ENCODE data around the gene MYH9. TPM values are rescaled to one million over a fixed set of nuclear protein-coding genes. Genes with fewer than 3 reads are reported as not detected.
"Not testable (repeated sequence)": the region's sequence is repeated elsewhere in the genome, so short reads cannot be mapped to it uniquely, and the experiment has no call there.

The MYH9 gene
- polyA plus RNA-seq, 1 of the 3 experiments (the other 2 are of a cell fraction): 303 TPM

GRCh38 chr22:36274531-36274930 is 113.2 kb downstream of the MYH9 start:
- Histone ChIP-seq H4K20me1 (ENCODE audit: insufficient read depth) (peaks cover 16% of the 10 kb centered on the region; the same call in 1 of the 2 replicates), H3K4me1 (ENCODE audit: control insufficient read depth in 1 of 2, insufficient read depth in 2 of 2, low read depth in 1 of 2, low read length in 1 of 2) (no peaks in the 10 kb centered on the region; a peak in 1 of 4 replicates), H3K4me2 (no peak overlapping the region), H3K27ac (ENCODE audit: low read depth in 2 of 2, low read length in 1 of 2) (no peak overlapping the region), H3K27me3 (ENCODE audit: insufficient read depth) (no peaks in the 10 kb centered on the region), H3K9me2 (no peaks in the 10 kb centered on the region), H3F3A (replicated peaks; ENCODE audit: insufficient read depth) (peaks cover 32% of the 10 kb centered on the region), H3K4me3 (ENCODE audit: low read depth in 2 of 2, low read length in 1 of 2) (no peak overlapping the region), H3K9ac (no peak overlapping the region), H3K9me3 (no peaks in the 10 kb centered on the region), H2AFZ (ENCODE audit: low read depth) (no peak overlapping the region), H3K36me3 (replicated peaks in 1 of 2; ENCODE audit: control insufficient read depth in 1 of 2, insufficient read depth in 2 of 2, low read length in 1 of 2) (peaks cover 5 to 6% of the 10 kb centered on the region in 2 experiments), H3K79me2 (ENCODE audit: insufficient read depth) (no peaks in the 10 kb centered on the region)
- ChIA-PET CTCF (interaction anchor here (0.9 to 1.5 kb wide), 4 partner anchors 12 to 52 kb away, joined by 3 to 6 read pairs (median 4); partner anchors contain the start of gene APOL2), POLR2A (no interaction called here)
- no peak for TF ChIP-seq USF1 (IDR thresholded peaks at IDR 0.05; ENCODE audit: borderline replicate concordance, low read depth)
- WGBS (ENCODE audit: low lambda C conversion rate): 87% methylated on average over 5 of the region's 5 CpGs
- DNase-seq: no peak

DNA sequence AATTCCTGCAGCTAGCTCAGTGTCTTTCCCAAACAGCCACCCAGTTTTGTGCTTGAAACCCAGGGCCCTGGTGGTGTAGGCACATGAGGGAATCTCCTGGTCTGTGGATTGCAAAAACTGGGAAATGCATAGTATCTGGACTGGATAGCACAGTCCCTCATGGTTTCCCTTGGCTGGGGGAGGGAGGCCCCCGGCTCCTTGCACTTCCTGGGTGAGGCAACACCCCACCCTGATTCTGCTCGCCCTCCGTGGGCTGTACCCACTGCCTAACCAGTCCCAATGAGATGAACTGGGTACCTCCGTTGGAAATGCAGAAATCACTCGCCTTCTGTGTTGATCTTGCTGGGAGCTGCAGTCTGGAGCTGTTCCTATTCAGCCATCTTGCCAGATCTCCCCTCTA is 115.8 kb downstream of the MYH9 start:
- WGBS (ENCODE audit: low lambda C conversion rate): 87% methylated on average over 5 of the region's 5 CpGs
- H3K4me3 ChIP-seq (ENCODE audit: low read depth in 2 of 2, low read length in 1 of 2); H3K27me3 ChIP-seq (ENCODE audit: insufficient read depth); H3K27ac ChIP-seq (ENCODE audit: low read depth in 2 of 2, low read length in 1 of 2); H3K36me3 ChIP-seq (replicated peaks in 1 of 2; ENCODE audit: control insufficient read depth in 1 of 2, insufficient read depth in 2 of 2, low read length in 1 of 2); H2AFZ ChIP-seq (ENCODE audit: low read depth); H3K4me1 ChIP-seq (ENCODE audit: control insufficient read depth in 1 of 2, insufficient read depth in 2 of 2, low read depth in 1 of 2, low read length in 1 of 2); H4K20me1 ChIP-seq (ENCODE audit: insufficient read depth); H3K9me3 ChIP-seq; H3F3A ChIP-seq (replicated peaks; ENCODE audit: insufficient read depth); H3K9ac ChIP-seq; DNase-seq; H3K4me2 ChIP-seq; H3K79me2 ChIP-seq (ENCODE audit: insufficient read depth); POLR2A ChIA-PET; H3K9me2 ChIP-seq: not testable (repeated sequence)
- CTCF ChIA-PET: interaction anchor here (0.9 to 1.4 kb wide), 5 partner anchors 14 to 515 kb away, joined by 3 to 4 read pairs (median 3); no protein-coding TSS in a partner anchor

- H3F3A ChIP-seq (replicated peaks; ENCODE audit: insufficient read depth); H3K9ac ChIP-seq; H3K4me1 ChIP-seq (ENCODE audit: control insufficient read depth in 1 of 2, insufficient read depth in 2 of 2, low read depth in 1 of 2, low read length in 1 of 2); DNase-seq; H4K20me1 ChIP-seq (ENCODE audit: insufficient read depth); H3K36me3 ChIP-seq (replicated peaks in 1 of 2; ENCODE audit: control insufficient read depth in 1 of 2, insufficient read depth in 2 of 2, low read length in 1 of 2); H3K9me2 ChIP-seq; H3K27me3 ChIP-seq (ENCODE audit: insufficient read depth); H2AFZ ChIP-seq (ENCODE audit: low read depth); POLR2A ChIA-PET; H3K27ac ChIP-seq (ENCODE audit: low read depth in 2 of 2, low read length in 1 of 2); H3K4me3 ChIP-seq (ENCODE audit: low read depth in 2 of 2, low read length in 1 of 2); H3K4me2 ChIP-seq; H3K79me2 ChIP-seq (ENCODE audit: insufficient read depth); H3K9me3 ChIP-seq: not testable (repeated sequence)
- CTCF ChIA-PET: interaction anchor here (0.9 to 1.8 kb wide), 2 partner anchors 15 to 514 kb away, joined by 4 to 5 read pairs; no protein-coding TSS in a partner anchor
- WGBS (ENCODE audit: low lambda C conversion rate): 76% methylated on average over 5 of the region's 7 CpGs
These were observed 116.5 kb downstream of the MYH9 start for GRCh38 chr22:36271231-36271630.

DNA sequence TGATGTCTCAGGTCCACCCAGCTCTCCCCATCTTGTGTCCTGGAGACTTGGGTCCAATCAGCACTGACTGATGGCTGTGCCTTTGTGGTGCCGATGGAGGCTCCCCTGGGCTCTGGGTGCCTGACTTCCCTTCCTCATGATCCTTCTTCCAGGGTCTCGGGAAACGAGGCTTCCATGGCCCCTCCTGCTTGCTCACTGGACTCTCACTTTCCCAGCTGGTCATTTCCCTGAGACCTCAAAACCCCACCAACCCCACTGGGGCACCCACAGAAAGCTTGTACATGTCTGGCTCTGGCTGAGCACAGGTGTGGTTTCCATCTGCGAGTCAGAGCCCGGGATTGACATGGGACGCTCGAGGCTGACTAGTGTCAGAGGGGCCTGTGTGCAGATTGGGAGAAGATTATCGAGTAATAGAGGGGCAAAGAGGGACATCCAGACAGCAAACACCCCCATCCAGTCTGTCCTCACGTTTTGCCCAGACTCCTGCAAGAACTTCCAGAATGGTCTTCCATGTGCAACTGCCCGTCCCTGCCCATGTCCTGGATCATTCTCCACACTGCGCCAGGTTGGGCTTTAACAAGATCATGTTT is 119.8 kb downstream of the MYH9 start:
- 62% methylated on average over 10 of the region's 11 CpGs for WGBS (ENCODE audit: low lambda C conversion rate)
- Histone ChIP-seq H3K9ac (no peak overlapping the region), H4K20me1 (ENCODE audit: insufficient read depth) (no peaks in the 10 kb centered on the region), H3K4me3 (ENCODE audit: low read depth in 2 of 2, low read length in 1 of 2) (no peak overlapping the region), H3F3A (replicated peaks; ENCODE audit: insufficient read depth) (no peaks in the 10 kb centered on the region), H3K36me3 (replicated peaks in 1 of 2; ENCODE audit: control insufficient read depth in 1 of 2, insufficient read depth in 2 of 2, low read length in 1 of 2) (no peaks in the 10 kb centered on the region), H3K27ac (ENCODE audit: low read depth in 2 of 2, low read length in 1 of 2) (no peak overlapping the region), H3K4me1 (ENCODE audit: control insufficient read depth in 1 of 2, insufficient read depth in 2 of 2, low read depth in 1 of 2, low read length in 1 of 2) (no peaks in the 10 kb centered on the region), H3K9me2 (no peaks in the 10 kb centered on the region), H2AFZ (ENCODE audit: low read depth) (no peak overlapping the region), H3K4me2 (no peak overlapping the region), H3K27me3 (ENCODE audit: insufficient read depth) (no peaks in the 10 kb centered on the region), H3K9me3 (no peaks in the 10 kb centered on the region), H3K79me2 (ENCODE audit: insufficient read depth) (no peaks in the 10 kb centered on the region)
- ChIA-PET POLR2A (no interaction called here), CTCF (interaction anchor here (0.8 to 3.3 kb wide), 3 partner anchors 9 to 33 kb away, joined by 4 to 9 read pairs (median 6); no protein-coding TSS in a partner anchor)
- no peak for DNase-seq
- TF ChIP-seq, protein P1, sequence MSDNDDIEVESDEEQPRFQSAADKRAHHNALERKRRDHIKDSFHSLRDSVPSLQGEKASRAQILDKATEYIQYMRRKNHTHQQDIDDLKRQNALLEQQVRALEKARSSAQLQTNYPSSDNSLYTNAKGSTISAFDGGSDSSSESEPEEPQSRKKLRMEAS (IDR thresholded peaks at IDR 0.05; ENCODE audit: low read depth): no peak
- TF ChIP-seq POLR2AphosphoS5 (IDR thresholded peaks at IDR 0.05; ENCODE audit: low read depth, low read length): no peak
- no peak for TF ChIP-seq RCOR1 (IDR thresholded peaks at IDR 0.05; ENCODE audit: low read length)
- TF ChIP-seq EP300 (IDR thresholded peaks at IDR 0.05; ENCODE audit: borderline replicate concordance in 1 of 2, low read depth in 1 of 2, low read length in 1 of 2): no peak
- no peak for TF ChIP-seq FOXJ3 (CRISPR knock-in tag; IDR thresholded peaks at IDR 0.05)
- TF ChIP-seq SMC3 (IDR thresholded peaks at IDR 0.05; ENCODE audit: low read depth, low read length): no peak
- no peak for TF ChIP-seq PBX3 (IDR thresholded peaks at IDR 0.05)
- no peak for TF ChIP-seq FOXM1 (IDR thresholded peaks at IDR 0.05; ENCODE audit: low read depth)
- no peak for TF ChIP-seq FOSL2 (IDR thresholded peaks at IDR 0.05; ENCODE audit: borderline replicate concordance, low read depth)
- TF ChIP-seq GATA2 (CRISPR knock-in tag; IDR thresholded peaks at IDR 0.05): no peak
- TF ChIP-seq, protein P2, sequence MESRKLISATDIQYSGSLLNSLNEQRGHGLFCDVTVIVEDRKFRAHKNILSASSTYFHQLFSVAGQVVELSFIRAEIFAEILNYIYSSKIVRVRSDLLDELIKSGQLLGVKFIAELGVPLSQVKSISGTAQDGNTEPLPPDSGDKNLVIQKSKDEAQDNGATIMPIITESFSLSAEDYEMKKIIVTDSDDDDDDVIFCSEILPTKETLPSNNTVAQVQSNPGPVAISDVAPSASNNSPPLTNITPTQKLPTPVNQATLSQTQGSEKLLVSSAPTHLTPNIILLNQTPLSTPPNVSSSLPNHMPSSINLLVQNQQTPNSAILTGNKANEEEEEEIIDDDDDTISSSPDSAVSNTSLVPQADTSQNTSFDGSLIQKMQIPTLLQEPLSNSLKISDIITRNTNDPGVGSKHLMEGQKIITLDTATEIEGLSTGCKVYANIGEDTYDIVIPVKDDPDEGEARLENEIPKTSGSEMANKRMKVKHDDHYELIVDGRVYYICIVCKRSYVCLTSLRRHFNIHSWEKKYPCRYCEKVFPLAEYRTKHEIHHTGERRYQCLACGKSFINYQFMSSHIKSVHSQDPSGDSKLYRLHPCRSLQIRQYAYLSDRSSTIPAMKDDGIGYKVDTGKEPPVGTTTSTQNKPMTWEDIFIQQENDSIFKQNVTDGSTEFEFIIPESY (IDR thresholded peaks at IDR 0.05; ENCODE audit: borderline replicate concordance, low read depth): no peak

Data from SK-N-SH (cell line).